Psoas muscle (tissue), 8 donors: ENCODE results near the gene SLC27A1. TPM values are rescaled to one million over a fixed set of nuclear protein-coding genes. Genes with fewer than 3 reads are reported as not detected.

Source experiments
- ATAC-seq, 4 donors: fragments of 200-7000 bp; cut with Tn5 transposase; one replicate each; pipeline ENCODE4 v1.9.1; 2020; ENCODE audit warnings: moderate library complexity in 3 of 4, mild to moderate bottlenecking in 2 of 4
- DNase-seq, 2 donors: peaks; one replicate each; pipeline ENCODE4 v3.0.0-alpha.2; 2020
- H3K27ac ChIP-seq: fragments of 200-600 bp; one replicate; pipeline ENCODE4 v1.8.0; 2022
- H3K27me3 ChIP-seq, 3 donors: fragments of 200-600 bp in 1 of 3; one replicate each; pipeline versions ENCODE4 v1.6.1 to v1.8.0; 2013 to 2022; ENCODE audit warnings: low read length in 2 of 3, mild to moderate bottlenecking in 2 of 3, moderate library complexity in 1 of 3; ENCODE audit not compliant: insufficient read depth in 3 of 3
- H3K36me3 ChIP-seq, 2 donors: fragments of 200-600 bp in 1 of 2; one replicate each; pipeline versions ENCODE4 v1.6.1 to v1.8.0; 2013 to 2022; ENCODE audit warnings: low read depth in 1 of 2, mild to moderate bottlenecking in 1 of 2, moderate library complexity in 1 of 2; ENCODE audit not compliant: insufficient read depth in 1 of 2
- H3K4me1 ChIP-seq: fragments of 200-600 bp; one replicate; pipeline ENCODE4 v1.8.0; 2022
- H3K4me3 ChIP-seq: fragments of 200-600 bp; one replicate; pipeline ENCODE4 v1.8.0; 2022; ENCODE audit warnings: mild to moderate bottlenecking
- H3K9me3 ChIP-seq: fragments of 200-600 bp; one replicate; pipeline ENCODE4 v1.8.0; 2022
- WGBS, 3 donors: extraction: QIAGEN DNeasy Blood & Tissue Kit; methylation state at CpG; one replicate each; pipeline versions ENCODE4 v1.1.6 to v1.1.7; 2013; 5-methylcytosine and 5-hydroxymethylcytosine counted together
- intact Hi-C, 2 donors: fragments of 100-400 bp; cut with DNase I; formaldehyde crosslinking; loops; one replicate each; pipeline versions ENCODE4 v1.11.0 to v1.14.2; 2022
- polyA plus RNA-seq, 3 donors: library from polyadenylated mRNA; stranded (reverse); fragments of 200-250 nt; gene quantifications; one replicate each; pipeline ENCODE4 v1.2.3, GENCODE V29; 2013
- total RNA-seq, 4 donors: library from RNA; stranded (reverse); fragmentation: NEBNext Ultra II Directional in 2 of 4; extraction: Animal tissue kit (Norgen Biotek cat#: 25700) in 2 of 4; gene quantifications; one replicate each; pipeline versions ENCODE4 v1.2.1 to v1.2.4, GENCODE V29; 2021 to 2023
- TF ChIP-seq, protein P1 (sequence below): fragments of 200-600 bp; IDR thresholded peaks from one replicate; pipeline ENCODE4 v1.8.0; 2022; ENCODE audit warnings: antibody characterized with exemption
- donor health status: healthy with polysubstance abuse.
- donor health status: DM: no; HTN: no; CAD: no; lungs with moderate emphysema.
- donor health status: Bipolar disorder and iron deficiency.
- donor health status: healthy.
- donor health status: DM: yes; HTN: yes; CAD: no.
- donor health status: DM: no; HTN: no; CAD: no.
- donor health status: DM: no; HTN: no; CAD: no.
- donor health status: DM: yes; HTN: yes; CAD: no.

Gene SLC27A1
- total and polyA plus RNA-seq, 7 donors, result 11.8 to 40.1 (median 25.5) TPM

DNA sequence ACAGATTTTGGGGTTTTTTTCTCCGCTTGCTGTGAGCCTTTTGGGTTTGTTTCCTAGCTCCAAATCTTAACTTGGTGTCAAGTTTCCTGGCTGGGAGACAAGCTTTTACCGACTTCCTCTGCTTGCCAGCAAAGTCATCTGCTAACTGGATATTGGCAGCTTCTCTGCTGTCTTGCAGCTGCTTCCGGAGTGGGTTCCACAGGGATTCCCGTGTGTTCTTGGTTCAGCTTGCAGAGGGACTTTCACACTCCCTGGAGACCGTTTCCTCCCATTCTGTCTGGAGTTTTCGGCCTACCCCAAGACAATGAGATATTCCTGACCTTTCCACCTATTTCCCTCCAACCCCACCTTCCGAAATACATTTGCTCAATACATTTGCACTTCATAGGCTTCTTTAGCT is 82.9 kb downstream of the SLC27A1 start:
- intact Hi-C loops, result loop anchor here in 1 of 2 donors (5.0 kb wide), 1 partner anchor 41 kb away; the partner anchor contains the start of gene PGLS
- WGBS, 3 donors, result 4 to 8% (median 7%) methylated on average over 7 of the region's 7 CpGs
- Histone ChIP-seq H3K4me3 (no peak overlapping the region), H3K9me3 (no peaks in the 10 kb centered on the region), H3K4me1 (peaks cover 21% of the 10 kb centered on the region), H3K36me3 (peaks cover 0 to 12% of the 10 kb centered on the region in 2 donors), H3K27me3 (no peaks in the 10 kb centered on the region), H3K27ac (peak overlapping the region; percentile 68)
- peak; percentile 65 to 84 for DNase-seq
- TF ChIP-seq, protein P1, sequence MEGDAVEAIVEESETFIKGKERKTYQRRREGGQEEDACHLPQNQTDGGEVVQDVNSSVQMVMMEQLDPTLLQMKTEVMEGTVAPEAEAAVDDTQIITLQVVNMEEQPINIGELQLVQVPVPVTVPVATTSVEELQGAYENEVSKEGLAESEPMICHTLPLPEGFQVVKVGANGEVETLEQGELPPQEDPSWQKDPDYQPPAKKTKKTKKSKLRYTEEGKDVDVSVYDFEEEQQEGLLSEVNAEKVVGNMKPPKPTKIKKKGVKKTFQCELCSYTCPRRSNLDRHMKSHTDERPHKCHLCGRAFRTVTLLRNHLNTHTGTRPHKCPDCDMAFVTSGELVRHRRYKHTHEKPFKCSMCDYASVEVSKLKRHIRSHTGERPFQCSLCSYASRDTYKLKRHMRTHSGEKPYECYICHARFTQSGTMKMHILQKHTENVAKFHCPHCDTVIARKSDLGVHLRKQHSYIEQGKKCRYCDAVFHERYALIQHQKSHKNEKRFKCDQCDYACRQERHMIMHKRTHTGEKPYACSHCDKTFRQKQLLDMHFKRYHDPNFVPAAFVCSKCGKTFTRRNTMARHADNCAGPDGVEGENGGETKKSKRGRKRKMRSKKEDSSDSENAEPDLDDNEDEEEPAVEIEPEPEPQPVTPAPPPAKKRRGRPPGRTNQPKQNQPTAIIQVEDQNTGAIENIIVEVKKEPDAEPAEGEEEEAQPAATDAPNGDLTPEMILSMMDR, result no peak
- peak; percentile 20 to 43 (median 34) for ATAC-seq

DNA sequence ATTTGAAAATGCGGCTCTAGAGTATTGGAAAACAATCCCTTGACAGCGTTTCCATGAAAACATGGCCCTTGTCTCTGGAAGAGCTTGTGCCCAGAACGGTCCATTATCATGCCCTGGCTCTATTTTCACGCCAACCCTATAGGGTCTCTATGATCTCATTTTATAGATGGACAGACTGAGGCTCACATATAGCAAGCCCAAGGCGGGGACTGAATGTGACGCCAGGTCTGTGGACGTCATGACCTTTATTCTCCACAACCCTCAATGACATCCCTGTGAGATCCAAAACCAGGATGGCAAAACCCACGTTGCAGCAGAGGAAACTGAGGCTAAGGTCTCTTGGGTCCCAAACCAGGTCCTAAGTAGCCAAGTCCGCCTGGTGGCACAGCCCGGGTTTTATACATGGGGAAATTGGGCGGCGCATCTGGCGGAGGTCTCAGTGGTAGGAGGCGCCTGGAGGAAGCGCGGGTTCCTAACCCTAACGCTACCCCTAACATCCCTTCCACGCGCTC is 84.7 kb downstream of the SLC27A1 start:
- Histone ChIP-seq H3K9me3 (no peaks in the 10 kb centered on the region), H3K4me1 (peaks cover 21% of the 10 kb centered on the region), H3K36me3 (peaks cover 0 to 30% of the 10 kb centered on the region in 2 donors), H3K4me3 (peak overlapping the region; percentile 91), H3K27ac (peak overlapping the region; percentile 78), H3K27me3 (no peaks in the 10 kb centered on the region)
- WGBS, 3 donors, result 9 to 11% (median 11%) methylated on average over 19 of the region's 19 CpGs
- ATAC-seq (peak in 2 of 4 donors; percentile 2), DNase-seq (no peak)
- TF ChIP-seq, protein P1, result no peak
- intact Hi-C loops, result loop anchor here in 1 of 2 donors (5.0 kb wide), 1 partner anchor 43 kb away; the partner anchor contains the start of gene PGLS

DNA sequence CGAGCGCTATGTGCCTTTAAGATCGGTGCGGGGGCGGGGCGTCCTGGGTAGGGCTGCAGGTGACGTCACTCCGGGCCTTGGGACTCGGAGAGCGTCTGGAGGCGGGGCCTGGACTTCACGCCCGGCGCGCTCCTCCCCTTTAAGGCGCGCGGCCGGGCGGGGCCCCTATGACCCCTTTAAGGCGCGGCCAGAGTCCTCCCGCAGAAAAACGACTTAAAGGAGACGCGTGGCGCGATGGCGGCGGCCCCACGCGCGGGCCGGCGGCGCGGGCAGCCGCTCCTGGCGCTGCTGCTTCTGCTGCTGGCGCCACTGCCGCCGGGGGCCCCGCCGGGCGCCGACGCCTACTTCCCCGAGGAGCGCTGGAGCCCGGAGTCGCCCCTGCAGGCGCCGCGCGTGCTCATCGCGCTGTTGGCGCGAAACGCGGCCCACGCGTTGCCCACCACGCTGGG is 85.2 kb downstream of the SLC27A1 start, which contains the start of gene COLGALT1:
Gene COLGALT1 (plus strand): TSS at position 170 of the 449 bp plus-strand sequence. CDS start 65 bp downstream, at position 235.
- peak; percentile 97 to 99 (median 98) for ATAC-seq
- Histone ChIP-seq H3K27ac (peak within 1 kb of the TSS; percentile 78), H3K9me3 (no peaks in the 10 kb centered on the region), H3K36me3 (peaks cover 0 to 34% of the 10 kb centered on the region in 2 donors), H3K4me3 (peak within 1 kb of the TSS; percentile 91), H3K4me1 (peaks cover 21% of the 10 kb centered on the region), H3K27me3 (no peaks in the 10 kb centered on the region)
- TF ChIP-seq, protein P1, result no peak
- WGBS, 3 donors, result 0 to 1% (median 1%) methylated on average over 51 to 64 of the region's 64 CpGs
- DNase-seq, result peak; percentile 99
- intact Hi-C loops, result no loop called here

Other genes starting within 250 kb of the SLC27A1 start
- gene OCEL1, start 244.3 kb upstream of the SLC27A1 start, total RNA-seq, result 10 to 100 TPM; 15.6 to 20.8 (median 18.5) TPM
- 10 to 100 TPM; 19.6 to 37.1 (median 24.0) TPM for gene OCEL1, start 244.3 kb upstream of the SLC27A1 start, polyA plus RNA-seq
- gene NR2F6, start 224.6 kb upstream of the SLC27A1 start, total RNA-seq, result 10 to 100 TPM; 34.9 to 56.7 (median 41.1) TPM
- 10 to 100 TPM; 21.1 to 51.3 (median 27.9) TPM for gene NR2F6, start 224.6 kb upstream of the SLC27A1 start, polyA plus RNA-seq
- gene USHBP1, start 205.8 kb upstream of the SLC27A1 start, total RNA-seq, result 1 to 10 TPM; 2.6 to 8.6 (median 3.3) TPM
- 1 to 10 TPM; 3.7 to 5.0 (median 4.0) TPM for gene USHBP1, start 205.8 kb upstream of the SLC27A1 start, polyA plus RNA-seq
- gene BABAM1, start 203.1 kb upstream of the SLC27A1 start, total RNA-seq, result 10 to 100 TPM; 70.0 to 97.0 (median 88.7) TPM
- 100 to 1,000 TPM in 1 of 3 donors, 10 to 100 TPM in 2; 86.8 to 145 (median 92.9) TPM for gene BABAM1, start 203.1 kb upstream of the SLC27A1 start, polyA plus RNA-seq
- gene ANKLE1, start 188.6 kb upstream of the SLC27A1 start, total RNA-seq, result under 1 TPM in 2 of 4 donors, not detected in 2; 0.13 to 0.26 TPM
- under 1 TPM; 0.07 to 0.20 (median 0.10) TPM for gene ANKLE1, start 188.6 kb upstream of the SLC27A1 start, polyA plus RNA-seq
- 10 to 100 TPM in 1 of 4 donors, 1 to 10 TPM in 3; 6.1 to 17.9 (median 7.6) TPM for gene ABHD8, start 167.1 kb upstream of the SLC27A1 start, total RNA-seq
- gene ABHD8, start 167.1 kb upstream of the SLC27A1 start, polyA plus RNA-seq, result 10 to 100 TPM; 12.3 to 26.8 (median 15.0) TPM
- 100 to 1,000 TPM; 105 to 217 (median 139) TPM for gene MRPL34, start 164.7 kb upstream of the SLC27A1 start, total RNA-seq
- 100 to 1,000 TPM; 330 to 558 (median 365) TPM for gene MRPL34, start 164.7 kb upstream of the SLC27A1 start, polyA plus RNA-seq
- gene DDA1, start 161.0 kb upstream of the SLC27A1 start, total RNA-seq, result 10 to 100 TPM; 21.5 to 35.4 (median 27.9) TPM
- 10 to 100 TPM; 47.2 to 90.4 (median 75.0) TPM for gene DDA1, start 161.0 kb upstream of the SLC27A1 start, polyA plus RNA-seq
- gene ANO8, start 135.7 kb upstream of the SLC27A1 start, total RNA-seq, result 10 to 100 TPM; 11.8 to 14.3 (median 12.9) TPM
- gene ANO8, start 135.7 kb upstream of the SLC27A1 start, polyA plus RNA-seq, result 10 to 100 TPM in 1 of 3 donors, 1 to 10 TPM in 2; 1.5 to 13.0 (median 4.3) TPM
- 10 to 100 TPM in 3 of 4 donors, 1 to 10 TPM in 1; 9.6 to 11.0 (median 10.5) TPM for gene GTPBP3, start 133.0 kb upstream of the SLC27A1 start, total RNA-seq
- 10 to 100 TPM in 1 of 3 donors, 1 to 10 TPM in 2; 6.2 to 16.5 (median 8.8) TPM for gene GTPBP3, start 133.0 kb upstream of the SLC27A1 start, polyA plus RNA-seq
- 10 to 100 TPM; 16.0 to 23.7 (median 16.3) TPM for gene PLVAP, start 93.2 kb upstream of the SLC27A1 start, total RNA-seq
- gene PLVAP, start 93.2 kb upstream of the SLC27A1 start, polyA plus RNA-seq, result 10 to 100 TPM in 2 of 3 donors, 1 to 10 TPM in 1; 6.5 to 46.0 (median 14.5) TPM
- gene CCDC194, start 76.3 kb upstream of the SLC27A1 start, total RNA-seq, result under 1 TPM in 1 of 4 donors, not detected in 3; 0.51 TPM
- under 1 TPM in 1 of 3 donors, not detected in 2; 0.13 TPM for gene CCDC194, start 76.3 kb upstream of the SLC27A1 start, polyA plus RNA-seq
- 10 to 100 TPM; 18.3 to 47.7 (median 33.5) TPM for gene BST2, start 64.9 kb upstream of the SLC27A1 start, total RNA-seq
- 10 to 100 TPM; 29.8 to 40.8 (median 34.4) TPM for gene BST2, start 64.9 kb upstream of the SLC27A1 start, polyA plus RNA-seq
- gene MVB12A, start 50.5 kb upstream of the SLC27A1 start, total RNA-seq, result 10 to 100 TPM; 15.6 to 23.7 (median 18.9) TPM
- gene MVB12A, start 50.5 kb upstream of the SLC27A1 start, polyA plus RNA-seq, result 10 to 100 TPM; 29.4 to 79.7 (median 43.1) TPM
- under 1 TPM in 1 of 4 donors, not detected in 3; 0.39 TPM for gene TMEM221, start 21.9 kb upstream of the SLC27A1 start, total RNA-seq
- under 1 TPM in 2 of 3 donors, not detected in 1; 0.04 to 0.25 TPM for gene TMEM221, start 21.9 kb upstream of the SLC27A1 start, polyA plus RNA-seq
- gene NXNL1, start 9.6 kb upstream of the SLC27A1 start, total RNA-seq, result 1 to 10 TPM in 1 of 4 donors, under 1 TPM in 3; 0.43 to 1.0 (median 0.72) TPM
- gene NXNL1, start 9.6 kb upstream of the SLC27A1 start, polyA plus RNA-seq, result under 1 TPM in 2 of 3 donors, not detected in 1; 0.14 to 0.64 TPM
- gene PGLS, start 41.1 kb downstream of the SLC27A1 start, total RNA-seq, result 10 to 100 TPM; 14.8 to 17.3 (median 16.3) TPM
- 10 to 100 TPM; 11.7 to 53.5 (median 18.3) TPM for gene PGLS, start 41.1 kb downstream of the SLC27A1 start, polyA plus RNA-seq
- 10 to 100 TPM; 19.8 to 27.7 (median 23.3) TPM for gene COLGALT1, start 85.1 kb downstream of the SLC27A1 start, total RNA-seq
- 10 to 100 TPM; 15.3 to 34.8 (median 21.4) TPM for gene COLGALT1, start 85.1 kb downstream of the SLC27A1 start, polyA plus RNA-seq
- under 1 TPM in 2 of 4 donors, not detected in 2; 0.04 to 0.19 TPM for gene UNC13A, start 217.8 kb downstream of the SLC27A1 start, total RNA-seq
- gene UNC13A, start 217.8 kb downstream of the SLC27A1 start, polyA plus RNA-seq, result under 1 TPM in 2 of 3 donors, not detected in 1; 0.04 to 0.05 TPM
- 10 to 100 TPM; 42.4 to 60.6 (median 49.1) TPM for gene MAP1S, start 249.0 kb downstream of the SLC27A1 start, total RNA-seq
- gene MAP1S, start 249.0 kb downstream of the SLC27A1 start, polyA plus RNA-seq, result 10 to 100 TPM; 19.1 to 37.0 (median 24.3) TPM